Prostate gland (tissue), 2 donors: Measurements from ENCODE around the gene EFNA4. TPM values are rescaled to one million over a fixed set of nuclear protein-coding genes. Genes with fewer than 3 reads are reported as not detected.

ENCODE experiments used
- DNase-seq: peaks from one replicate; pipeline ENCODE4 v3.0.0-alpha.2; 2019; ENCODE audit warnings: low spot score
- H3K27ac ChIP-seq, 2 donors: fragments of 200-600 bp; sonication (generic); 2 replicates each; pipeline ENCODE4 v1.5.1; 2017 to 2019
- H3K27me3 ChIP-seq: fragments of 200-600 bp; sonication (generic); replicated peaks from 2 replicates; pipeline ENCODE4 v1.5.1; 2019; ENCODE audit not compliant: insufficient read depth
- H3K36me3 ChIP-seq, 2 donors: fragments of 200-600 bp; sonication (generic); 1 replicate in 1 of 2; 2 replicates in 1 of 2; pipeline versions ENCODE4 v1.5.1 to v1.8.1; 2017 to 2019
- H3K4me1 ChIP-seq: fragments of 200-600 bp; sonication (generic); replicated peaks from 2 replicates; pipeline ENCODE4 v1.5.1; 2019
- H3K4me3 ChIP-seq, 2 donors: fragments of 200-600 bp; sonication (generic); 2 replicates each; pipeline ENCODE4 v1.5.1; 2017 to 2019
- H3K9me3 ChIP-seq: fragments of 200-600 bp; sonication (generic); 2 replicates; pipeline ENCODE4 v1.5.1; 2017
- CTCF ChIP-seq, 4 experiments: fragments of 200-600 bp in 2 of 4; fragments of 450-650 bp in 2 of 4; sonication (generic) in 2 of 4; IDR thresholded peaks; 1 replicate in 3 of 4; 2 replicates in 1 of 4; pipeline ENCODE4 v1.5.1; 2016 to 2019; ENCODE audit warnings: antibody characterized with exemption in 4 of 4, mild to moderate bottlenecking in 2 of 4, moderate library complexity in 2 of 4
- POLR2A ChIP-seq: fragments of 450-650 bp; IDR thresholded peaks from one replicate; pipeline ENCODE4 v1.6.1; 2016; ENCODE audit warnings: antibody characterized with exemption, mild to moderate bottlenecking
- POLR2AphosphoS5 ChIP-seq: sonication (generic); formaldehyde crosslinking; IDR thresholded peaks from one replicate; pipeline ENCODE4 v1.6.1; 2017; ENCODE audit warnings: antibody characterized with exemption
- WGBS: methylation state at CpG from one replicate; pipeline ENCODE4 v1.1.5; 2018; 5-methylcytosine and 5-hydroxymethylcytosine counted together
- intact Hi-C: fragments of 100-400 bp; cut with DNase I; formaldehyde crosslinking; loops from one replicate; pipeline ENCODE4 v1.14.2; 2022
- total RNA-seq, 2 donors: library from RNA; depleted of rRNA; stranded (reverse); fragments of >200 nt; gene quantifications; one replicate each; pipeline ENCODE4 v1.1.0, GENCODE V29; 2016

EFNA4 gene
- total RNA-seq, 2 donors from 2014 or later = 10.3 to 23.4 TPM

- no peak for DNase-seq
- H3K9me3 ChIP-seq = no peaks in the 10 kb centered on the region
- no peaks in the 10 kb centered on the region for H3K36me3 ChIP-seq
- TF ChIP-seq POLR2A (no peak), CTCF (IDR thresholded peaks at IDR 0.05) (no peak), POLR2AphosphoS5 (no peak)
- no peaks in the 10 kb centered on the region for H3K27me3 ChIP-seq
- WGBS = 88% methylated on average over 6 of the region's 6 CpGs
- H3K4me3 ChIP-seq = no peak overlapping the region
- no peaks in the 10 kb centered on the region for H3K4me1 ChIP-seq
- intact Hi-C loops = no loop called here
- no peak overlapping the region for H3K27ac ChIP-seq
Observed at GRCh38 chr1:155026588-155026987, 37.0 kb upstream of the EFNA4 start.

GRCh38 chr1:155029513-155030242 lies 33.9 kb upstream of the EFNA4 start:
- H3K9me3 ChIP-seq = no peaks in the 10 kb centered on the region
- intact Hi-C loops = no loop called here
- H3K4me1 ChIP-seq = no peaks in the 10 kb centered on the region
- no peaks in the 10 kb centered on the region for H3K36me3 ChIP-seq
- H3K4me3 ChIP-seq = no peak overlapping the region
- WGBS = 83% methylated on average over 16 of the region's 16 CpGs
- no peak for DNase-seq
- no peak for TF ChIP-seq CTCF (IDR thresholded peaks at IDR 0.05)
- TF ChIP-seq POLR2AphosphoS5 = no peak
- no peaks in the 10 kb centered on the region for H3K27me3 ChIP-seq
- no peak overlapping the region for H3K27ac ChIP-seq

- no peak overlapping the region for H3K4me3 ChIP-seq
- DNase-seq = no peak
- 87% methylated on average over 15 of the region's 15 CpGs for WGBS
- H3K27me3 ChIP-seq = no peaks in the 10 kb centered on the region
- H3K4me1 ChIP-seq = no peaks in the 10 kb centered on the region
- no peak for TF ChIP-seq POLR2AphosphoS5
- no peak for TF ChIP-seq CTCF (IDR thresholded peaks at IDR 0.05)
- TF ChIP-seq POLR2A = no peak
- H3K9me3 ChIP-seq = no peaks in the 10 kb centered on the region
- intact Hi-C loops = no loop called here
- no peak overlapping the region for H3K27ac ChIP-seq
- H3K36me3 ChIP-seq = no peaks in the 10 kb centered on the region
Observed at GRCh38 chr1:155030243-155030795, 33.2 kb upstream of the EFNA4 start.

- WGBS = 80% methylated on average over 11 of the region's 11 CpGs
- H3K4me1 ChIP-seq = no peaks in the 10 kb centered on the region
Observed at GRCh38 chr1:155030899-155031298, 32.6 kb upstream of the EFNA4 start.

More at GRCh38 chr1:155030899-155031298, 32.6 kb upstream of the EFNA4 start:
- H3K4me3 ChIP-seq = no peak overlapping the region
- intact Hi-C loops = no loop called here
- no peaks in the 10 kb centered on the region for H3K27me3 ChIP-seq
- DNase-seq = no peak
- no peaks in the 10 kb centered on the region for H3K36me3 ChIP-seq
- TF ChIP-seq CTCF (IDR thresholded peaks at IDR 0.05) = no peak
- TF ChIP-seq POLR2A = no peak
- no peak for TF ChIP-seq POLR2AphosphoS5
- H3K27ac ChIP-seq = no peak overlapping the region
- H3K9me3 ChIP-seq = no peaks in the 10 kb centered on the region
